ENCODE measurements around the gene CTXN1. TPM values are rescaled to one million over a fixed set of nuclear protein-coding genes. Genes with fewer than 3 reads are reported as not detected.

The CTXN1 gene
- not detected for polyA plus RNA-seq

DNA sequence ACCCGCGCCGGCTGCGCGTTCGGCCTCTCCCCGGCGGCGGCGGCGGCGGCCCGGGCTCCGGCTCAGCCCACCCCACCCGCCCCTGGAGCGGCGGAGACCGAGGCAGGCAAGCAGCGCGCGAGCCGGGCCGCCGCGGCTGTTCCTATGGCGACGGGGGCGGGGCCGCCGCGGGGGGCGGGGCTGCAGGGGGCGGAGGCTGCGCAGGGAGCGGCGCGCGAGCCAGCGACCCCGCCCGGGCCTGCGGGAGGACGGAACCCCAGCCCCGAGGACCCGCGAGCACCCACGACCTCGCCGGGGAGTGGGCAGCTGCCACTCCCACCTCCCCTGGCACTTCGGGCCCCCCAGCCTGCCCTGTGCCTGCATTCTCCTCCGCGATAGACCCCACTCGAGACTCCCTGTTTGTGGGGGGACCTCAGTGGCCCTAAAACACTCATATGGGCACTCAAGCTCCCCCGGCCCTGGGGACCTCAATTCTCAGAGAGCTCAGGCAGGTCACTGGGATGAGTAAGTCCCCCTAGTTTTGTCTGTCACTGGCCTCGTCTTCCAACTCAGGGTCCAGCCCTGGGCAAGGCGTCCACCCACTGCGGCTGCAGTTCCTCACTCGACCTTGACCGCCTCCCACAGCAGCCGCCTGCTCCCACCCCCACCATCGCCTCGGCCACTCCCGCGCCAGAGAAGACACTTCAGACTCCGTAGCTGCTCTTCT, at the start of gene CTXN1:
CTXN1 (minus strand) TSS at position 115 of the 706 bp plus-strand sequence. CDS start 597 bp downstream, outside the sequence.
- DNase-seq: peak; percentile 65 to 72 (median 71)
- Mint-ChIP-seq H3K4me1 (peaks cover 8 to 22% of the 10 kb centered on the region in 2 donors), H3K36me3 (peaks cover 0 to 5% (median 0%) of the 10 kb centered on the region in 3 donors), H3K27me3 (ENCODE audit: low read depth in 3 of 3) (peaks cover 5 to 14% (median 6%) of the 10 kb centered on the region in 3 donors), H3K4me3 (peak within 1 kb of the TSS; percentile 78 to 86 (median 84)), H3K27ac (peak within 1 kb of the TSS in 3 of 6 donors; percentile 78 to 90 (median 87)), H3K9me3 (no peaks in the 10 kb centered on the region)

DNA sequence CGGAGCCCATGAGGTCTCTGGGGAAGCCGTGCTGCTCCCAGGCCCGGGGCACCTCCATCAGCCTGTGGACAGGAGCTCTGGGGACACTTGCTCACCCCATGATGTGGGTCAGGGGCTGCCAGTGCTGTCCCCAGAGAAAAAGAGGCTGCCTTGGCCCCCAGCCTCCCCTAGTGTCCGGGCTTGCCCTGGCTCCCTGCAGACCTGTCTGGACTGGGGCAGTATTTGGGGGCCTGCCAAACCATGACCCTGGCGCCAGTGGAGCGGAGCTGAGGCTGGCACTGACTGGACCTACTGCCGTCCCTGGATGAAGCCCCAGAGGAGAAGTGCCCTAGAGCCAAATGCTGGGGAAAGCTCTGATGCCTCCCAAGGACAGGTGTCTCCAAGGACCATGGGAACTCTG, 49.1 kb upstream of the CTXN1 start:
- DNase-seq: no peak
- Mint-ChIP-seq H3K9me3 (no peaks in the 10 kb centered on the region), H3K4me3 (no peak overlapping the region), H3K36me3 (peaks cover 0 to 8% (median 0%) of the 10 kb centered on the region in 3 donors), H3K4me1 (no peaks in the 10 kb centered on the region), H3K27me3 (ENCODE audit: low read depth in 3 of 3) (no peaks in the 10 kb centered on the region), H3K27ac (no peak overlapping the region)

DNA sequence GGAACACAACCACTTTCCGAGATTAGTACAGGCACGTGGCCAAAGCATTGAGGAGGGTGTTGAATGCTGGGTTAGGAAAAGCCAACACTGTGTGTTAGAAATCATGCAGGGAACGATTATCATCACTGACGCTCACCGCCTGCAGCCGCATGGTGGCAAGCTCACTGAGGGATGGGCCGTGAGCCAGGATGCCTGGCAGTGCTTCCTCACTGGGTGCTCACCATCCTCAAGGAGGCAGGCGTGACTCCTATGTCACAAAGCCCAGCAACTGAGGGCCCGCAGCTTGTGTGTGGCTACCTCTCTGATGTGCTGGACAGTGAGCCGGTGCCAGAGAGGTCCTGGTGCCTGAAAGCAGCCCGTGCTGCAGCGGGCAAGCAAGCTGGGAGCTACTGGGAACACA, 47.9 kb upstream of the CTXN1 start:
- Mint-ChIP-seq H3K4me1 (peaks cover under 1 to 2% of the 10 kb centered on the region in 2 donors), H3K27me3 (ENCODE audit: low read depth in 3 of 3) (no peaks in the 10 kb centered on the region), H3K36me3 (peaks cover 0 to 8% (median 0%) of the 10 kb centered on the region in 3 donors), H3K4me3 (no peak overlapping the region), H3K9me3 (no peaks in the 10 kb centered on the region), H3K27ac (no peak overlapping the region)
- no peak for DNase-seq

DNA sequence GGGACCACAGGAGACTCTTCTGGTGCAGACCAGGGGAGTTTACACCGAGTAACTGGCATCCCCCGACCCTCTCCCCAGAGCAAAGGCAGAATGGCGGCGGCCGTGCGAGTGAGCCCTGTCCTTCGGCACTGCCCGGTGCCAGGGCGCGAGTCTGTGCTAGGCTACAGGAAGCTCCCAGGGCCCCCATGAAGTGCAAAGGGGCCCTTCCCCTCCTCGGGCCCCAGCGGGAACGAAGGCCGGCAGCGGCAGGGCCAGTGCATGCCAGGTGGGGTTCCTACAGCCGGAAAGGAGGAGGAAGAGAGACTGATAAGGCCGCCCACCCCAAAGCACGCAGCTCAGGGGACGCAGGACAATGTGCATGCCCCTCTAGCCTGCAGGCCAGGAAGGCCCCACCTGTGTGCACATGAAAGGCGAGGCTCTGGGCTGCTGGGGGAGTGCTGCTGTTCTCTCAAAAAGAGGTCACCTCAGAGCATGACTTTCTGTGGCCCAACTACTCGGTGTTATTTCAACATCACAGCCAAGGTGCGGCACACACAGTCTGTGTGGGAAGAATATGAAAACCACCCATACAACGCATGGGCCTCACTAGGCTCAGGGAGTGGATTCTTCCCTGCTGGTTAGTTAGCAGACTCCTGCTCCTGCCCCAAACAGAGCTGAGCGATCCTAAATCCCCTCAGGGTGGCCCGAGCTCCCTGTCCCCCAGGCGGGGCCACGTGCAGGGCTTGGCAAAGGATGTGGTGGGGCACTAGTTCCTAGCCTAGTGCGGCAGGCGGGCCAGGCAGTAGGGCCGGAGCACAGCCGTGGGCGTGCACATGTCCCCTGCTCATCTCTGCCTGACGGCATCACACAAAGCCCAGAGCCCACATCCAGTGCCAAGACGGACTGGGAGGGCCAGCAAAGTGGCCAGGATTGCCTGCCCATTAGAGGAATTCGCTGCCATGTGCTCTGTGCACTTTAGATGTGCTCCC, 45.9 kb upstream of the CTXN1 start:
- no peaks in the 10 kb centered on the region for H3K27me3 Mint-ChIP-seq (ENCODE audit: low read depth in 3 of 3)
- H3K36me3 Mint-ChIP-seq: peaks cover 0 to 12% (median 0%) of the 10 kb centered on the region in 3 donors
- H3K4me3 Mint-ChIP-seq: no peak overlapping the region
- no peaks in the 10 kb centered on the region for H3K9me3 Mint-ChIP-seq
- H3K4me1 Mint-ChIP-seq: peaks cover 4 to 17% of the 10 kb centered on the region in 2 donors
- no peak overlapping the region for H3K27ac Mint-ChIP-seq
- no peak for DNase-seq

DNA sequence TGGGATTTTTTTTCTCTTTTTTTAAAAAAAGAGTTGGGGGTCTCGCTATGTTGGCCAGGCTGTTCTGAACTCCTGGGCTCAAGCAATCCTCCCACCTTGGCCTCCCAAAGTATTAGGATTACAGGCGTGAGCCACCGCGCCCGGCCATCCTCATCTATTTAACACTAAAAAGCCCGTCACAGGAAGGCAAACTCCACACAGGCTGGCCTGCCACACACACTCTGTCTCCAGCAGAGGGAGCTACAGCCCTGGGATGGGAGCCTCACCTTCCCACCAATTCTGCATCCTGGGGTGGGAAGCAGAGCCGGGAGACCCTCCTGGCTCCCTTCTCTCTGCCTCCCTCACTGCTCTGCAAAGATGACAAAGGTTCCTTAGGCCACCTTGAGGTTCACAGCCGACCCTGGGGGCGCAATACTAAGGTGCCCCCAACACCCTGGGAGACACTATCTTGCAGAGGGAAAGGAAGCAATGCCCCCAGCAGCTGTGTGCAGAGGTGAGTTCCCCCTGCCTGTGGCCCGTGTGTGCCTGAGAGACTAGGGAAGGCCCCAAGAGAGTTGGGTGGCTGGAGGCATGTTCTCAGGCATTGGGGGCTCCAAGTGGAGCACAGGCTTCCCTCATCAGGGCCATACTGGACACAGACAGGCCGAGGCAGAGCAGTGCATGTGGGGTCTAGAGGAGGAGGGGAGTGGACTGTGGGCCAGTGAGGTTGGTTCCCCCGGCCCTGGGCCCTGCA, 44.9 kb upstream of the CTXN1 start:
- no peaks in the 10 kb centered on the region for H3K9me3 Mint-ChIP-seq
- DNase-seq: peak; percentile 9 to 22 (median 17)
- H3K4me3 Mint-ChIP-seq: no peak overlapping the region

DNA sequence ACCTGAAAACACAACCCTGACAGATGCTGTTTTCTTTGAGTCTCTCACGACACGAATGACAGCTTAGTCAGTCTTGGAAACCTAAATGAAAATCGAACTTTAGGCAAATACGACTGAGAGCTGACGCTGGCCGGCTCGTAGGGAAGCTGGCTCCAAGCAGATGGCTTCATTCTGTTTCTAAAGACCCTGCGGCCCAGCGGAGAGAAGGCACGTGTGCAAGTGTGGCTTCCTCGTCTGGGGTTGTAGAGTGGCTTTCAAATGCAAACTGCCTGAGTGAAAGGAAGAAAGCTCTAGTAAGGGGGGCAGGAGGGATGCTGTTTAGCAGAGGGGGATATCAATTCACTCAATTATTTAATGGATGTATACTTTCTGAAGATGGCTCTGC, 43.6 kb upstream of the CTXN1 start:
- Mint-ChIP-seq H3K27ac (peak overlapping the region in 1 of 6 donors; percentile 67), H3K9me3 (no peaks in the 10 kb centered on the region), H3K4me3 (no peak overlapping the region), H3K27me3 (ENCODE audit: low read depth in 3 of 3) (no peaks in the 10 kb centered on the region), H3K36me3 (peaks cover 0 to 23% (median 8%) of the 10 kb centered on the region in 3 donors), H3K4me1 (peaks cover 4 to 17% of the 10 kb centered on the region in 2 donors)
- no peak for DNase-seq

More for the DNA sequence above, 44.9 kb upstream of the CTXN1 start:
- Mint-ChIP-seq H3K27ac (peak overlapping the region in 1 of 6 donors; percentile 50), H3K36me3 (peaks cover 0 to 17% (median 4%) of the 10 kb centered on the region in 3 donors), H3K4me1 (peaks cover 4 to 17% of the 10 kb centered on the region in 2 donors), H3K27me3 (ENCODE audit: low read depth in 3 of 3) (no peaks in the 10 kb centered on the region)

DNA sequence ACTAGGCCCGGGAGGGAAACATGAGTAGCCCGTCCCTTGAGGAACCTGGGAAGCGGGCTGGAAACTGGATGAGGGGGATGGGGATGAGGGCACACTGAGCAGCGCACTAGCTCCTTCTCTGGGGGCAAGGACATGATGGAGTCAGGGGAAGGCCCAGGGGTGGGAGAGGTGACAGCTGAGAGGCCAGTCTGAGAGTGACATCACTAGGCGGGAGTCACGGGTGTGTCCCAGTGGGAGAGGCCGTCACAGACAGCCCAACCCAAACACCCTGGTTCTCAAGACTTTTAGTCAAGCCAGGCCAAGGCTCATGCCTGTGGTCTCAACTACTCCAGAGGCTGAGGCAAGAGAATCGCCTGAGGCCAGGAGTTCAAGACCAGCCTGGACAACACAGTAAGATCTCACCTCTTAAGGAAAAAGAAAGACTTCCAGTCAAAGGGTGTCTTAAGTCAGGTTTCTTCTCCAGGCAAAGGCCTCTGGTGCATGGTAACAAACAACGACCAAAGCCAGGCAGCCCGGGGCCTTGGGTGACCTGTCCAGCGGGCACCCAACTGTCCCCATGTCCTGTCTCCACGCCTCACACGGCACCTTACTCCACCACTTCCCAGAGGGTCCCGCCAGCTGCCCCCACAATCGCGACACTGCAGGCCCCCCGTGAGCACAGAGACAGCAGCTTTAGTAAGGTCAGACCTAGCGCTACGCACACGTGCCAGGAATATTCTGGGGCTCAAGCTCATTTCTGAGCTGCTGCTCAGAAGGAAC, 43.0 kb upstream of the CTXN1 start:
- no peak for DNase-seq
- Mint-ChIP-seq H3K27me3 (ENCODE audit: low read depth in 3 of 3) (peaks cover 0 to 2% (median 0%) of the 10 kb centered on the region in 3 donors), H3K4me1 (peaks cover 4 to 17% of the 10 kb centered on the region in 2 donors), H3K9me3 (no peaks in the 10 kb centered on the region), H3K36me3 (peaks cover 0 to 22% (median 8%) of the 10 kb centered on the region in 3 donors), H3K4me3 (no peak overlapping the region), H3K27ac (peak overlapping the region in 1 of 6 donors; percentile 67)

DNA sequence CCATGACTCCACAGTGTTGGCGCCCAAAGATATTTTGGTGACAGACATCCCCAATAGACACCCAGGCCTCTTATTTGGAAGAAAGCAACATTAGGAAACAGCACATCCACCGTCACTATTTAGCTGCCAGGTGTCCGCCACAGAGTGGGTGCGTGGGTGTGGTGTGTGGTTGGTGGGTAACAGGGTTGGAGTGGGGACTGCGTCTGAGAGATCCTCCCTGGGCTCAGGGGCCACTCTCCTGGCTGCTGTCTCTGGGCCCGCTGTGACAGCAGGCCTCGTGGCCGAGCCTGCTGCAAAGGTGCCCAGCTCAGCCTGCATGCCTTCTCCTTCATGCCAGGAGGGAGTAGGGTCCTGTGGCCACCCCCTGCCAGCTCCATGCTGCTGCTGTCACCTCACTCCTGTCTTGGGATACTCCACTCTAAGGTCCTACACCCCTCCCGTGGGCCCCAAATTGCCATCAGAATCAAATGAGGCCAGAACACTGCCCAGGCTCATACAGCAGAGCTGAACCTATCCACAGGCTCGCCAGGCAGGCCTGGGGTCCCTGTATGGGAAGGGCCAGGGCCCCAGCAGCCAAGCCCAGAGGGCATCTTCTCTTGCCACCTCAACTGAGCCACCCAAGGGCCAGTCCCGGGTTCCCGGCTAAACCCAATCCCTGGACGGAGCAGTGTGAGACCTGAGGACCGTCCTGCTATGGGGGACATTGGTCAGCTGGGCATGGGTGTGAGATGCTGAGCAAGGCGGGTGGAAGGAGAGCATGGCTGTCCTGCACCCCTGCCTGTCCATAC, 42.3 kb upstream of the CTXN1 start:
- Mint-ChIP-seq H3K4me1 (peaks cover 4 to 17% of the 10 kb centered on the region in 2 donors), H3K9me3 (no peaks in the 10 kb centered on the region), H3K27ac (peak overlapping the region in 3 of 6 donors; percentile 53 to 68 (median 59)), H3K27me3 (ENCODE audit: low read depth in 3 of 3) (peaks cover 0 to 2% (median 0%) of the 10 kb centered on the region in 3 donors), H3K36me3 (peaks cover 0 to 19% (median 8%) of the 10 kb centered on the region in 3 donors), H3K4me3 (no peak overlapping the region)
- DNase-seq: peak in 1 of 3 donors; percentile 19

DNA sequence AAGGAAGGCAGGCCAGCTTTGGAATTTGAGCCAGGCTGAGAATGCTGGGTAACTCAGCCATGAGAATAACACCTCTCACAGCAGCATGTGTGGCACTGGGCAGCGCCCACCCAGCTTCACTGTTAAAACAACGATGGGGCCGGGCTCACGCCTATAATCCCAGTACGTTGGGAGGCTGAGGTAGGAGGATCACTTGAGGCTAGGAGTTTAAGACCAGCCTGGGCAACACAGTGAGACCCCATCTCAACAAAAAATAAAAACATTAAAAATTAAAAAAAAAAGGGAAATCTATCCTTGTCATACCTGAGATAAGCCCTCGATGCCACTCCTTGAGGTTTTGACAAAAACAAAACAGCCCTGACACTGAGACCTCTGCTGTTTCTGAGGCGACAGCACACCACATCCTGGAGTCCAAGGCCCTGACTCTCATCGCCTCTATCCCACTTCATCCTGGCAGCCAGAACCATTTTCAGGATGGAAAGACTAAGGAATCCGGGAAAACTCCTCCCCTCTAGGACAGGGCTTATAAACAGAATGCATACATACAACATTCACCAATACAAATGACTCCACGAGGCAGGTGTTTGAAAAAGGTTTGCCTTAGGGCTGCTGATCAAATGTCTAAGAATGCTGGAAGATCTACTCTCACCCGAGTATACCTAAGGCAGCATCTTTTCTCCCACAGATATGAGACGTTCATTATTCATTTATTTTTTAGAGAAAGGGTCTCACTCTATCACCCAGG, 40.2 kb upstream of the CTXN1 start:
- Mint-ChIP-seq H3K27me3 (ENCODE audit: low read depth in 3 of 3) (peaks cover 0 to 2% (median 0%) of the 10 kb centered on the region in 3 donors), H3K4me3 (no peak overlapping the region), H3K27ac (peak overlapping the region in 2 of 6 donors; percentile 9 to 31), H3K4me1 (peaks cover 4 to 17% of the 10 kb centered on the region in 2 donors), H3K36me3 (peaks cover 0 to 26% (median 13%) of the 10 kb centered on the region in 3 donors), H3K9me3 (no peaks in the 10 kb centered on the region)
- DNase-seq: no peak

DNA sequence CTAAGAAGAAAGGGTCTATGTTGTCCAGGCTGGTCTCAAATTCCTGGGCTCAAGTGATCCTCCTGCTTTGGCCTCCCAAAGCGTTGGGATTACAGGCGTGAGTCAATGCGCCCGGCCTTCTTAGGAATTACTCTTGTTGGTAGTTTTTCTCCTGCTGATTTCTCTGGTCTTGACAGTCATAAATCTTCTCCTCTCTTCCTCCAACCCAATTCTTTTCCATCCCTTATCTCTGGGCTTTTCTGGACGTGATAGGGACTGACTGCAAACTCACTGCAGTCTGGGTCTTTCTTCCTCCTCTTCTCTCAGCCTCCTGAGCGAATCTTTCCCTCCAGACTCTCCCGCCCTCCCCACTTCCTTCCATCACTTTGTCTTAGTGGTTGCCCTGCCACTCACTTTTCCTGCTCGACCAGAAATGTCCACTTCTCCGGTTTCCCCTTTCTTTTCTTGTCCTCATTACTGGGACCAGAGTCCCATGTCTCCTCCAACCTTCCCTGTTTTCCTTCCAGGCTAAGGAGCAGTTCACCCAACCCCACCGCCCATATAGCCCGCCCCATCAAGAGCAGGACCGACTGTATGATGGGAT, 39.4 kb upstream of the CTXN1 start:
- no peak for DNase-seq
- peak overlapping the region in 4 of 6 donors; percentile 36 to 84 (median 50) for H3K27ac Mint-ChIP-seq
- H3K4me3 Mint-ChIP-seq: no peak overlapping the region
- H3K27me3 Mint-ChIP-seq (ENCODE audit: low read depth in 3 of 3): peaks cover 0 to 2% (median 0%) of the 10 kb centered on the region in 3 donors
- no peaks in the 10 kb centered on the region for H3K9me3 Mint-ChIP-seq
- peaks cover 0 to 26% (median 13%) of the 10 kb centered on the region in 3 donors for H3K36me3 Mint-ChIP-seq
- peaks cover 4 to 17% of the 10 kb centered on the region in 2 donors for H3K4me1 Mint-ChIP-seq

DNA sequence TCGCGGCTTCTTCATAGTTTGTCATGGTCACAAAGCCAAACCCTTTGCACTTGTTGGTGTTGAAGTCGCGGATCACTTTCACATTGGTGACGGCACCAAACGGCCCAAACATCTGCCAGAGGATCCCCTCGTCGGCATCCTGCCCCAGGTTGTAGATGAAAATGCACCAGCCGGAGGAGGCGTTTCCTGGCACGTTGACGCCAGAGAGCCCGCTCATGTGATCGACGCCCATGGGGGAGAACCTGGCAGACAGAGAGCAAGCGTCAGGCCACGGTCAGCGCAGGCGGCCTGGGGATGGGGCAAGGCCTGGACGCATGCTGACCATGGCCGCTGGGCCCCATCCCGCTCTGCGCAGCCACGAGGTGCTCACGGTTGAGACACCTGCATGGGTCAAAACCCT, 37.6 kb upstream of the CTXN1 start:
- H3K27me3 Mint-ChIP-seq (ENCODE audit: low read depth in 3 of 3): peaks cover 0 to 3% (median 0%) of the 10 kb centered on the region in 3 donors
- no peak overlapping the region for H3K4me3 Mint-ChIP-seq
- peaks cover 4 to 24% of the 10 kb centered on the region in 2 donors for H3K4me1 Mint-ChIP-seq
- no peak for DNase-seq
- H3K9me3 Mint-ChIP-seq: no peaks in the 10 kb centered on the region
- no peak overlapping the region for H3K27ac Mint-ChIP-seq
- H3K36me3 Mint-ChIP-seq: peaks cover 0 to 26% (median 13%) of the 10 kb centered on the region in 3 donors

Measured in immature natural killer cell (primary cell).